ENCODE data around the gene RGS10.

Gene RGS10

GRCh38 chr10:119456435-119456810, 86.1 kb downstream of the RGS10 start:
- peaks cover 18% of the 10 kb centered on the region for H3K36me3 ChIP-seq (ENCODE audit: control insufficient read depth, insufficient read depth, low read length)
- H3K4me1 ChIP-seq (ENCODE audit: control insufficient read depth, insufficient read depth, low read length) = peaks cover 5% of the 10 kb centered on the region
- no peaks in the 10 kb centered on the region for H3K9me3 ChIP-seq (ENCODE audit: control insufficient read depth, low read length)
- H3K9ac ChIP-seq (ENCODE audit: low read length) = no peak overlapping the region
- no peaks in the 10 kb centered on the region for H3K27me3 ChIP-seq (ENCODE audit: control insufficient read depth, insufficient read depth, low read length)
- no peak overlapping the region for H3K4me3 ChIP-seq (ENCODE audit: low read length)

GRCh38 chr10:119455609-119456434, 86.7 kb downstream of the RGS10 start:
- no peaks in the 10 kb centered on the region for H3K9me3 ChIP-seq (ENCODE audit: control insufficient read depth, low read length)
- no peak overlapping the region for H3K9ac ChIP-seq (ENCODE audit: low read length)
- H3K4me1 ChIP-seq (ENCODE audit: control insufficient read depth, insufficient read depth, low read length) = no peaks in the 10 kb centered on the region
- H3K36me3 ChIP-seq (ENCODE audit: control insufficient read depth, insufficient read depth, low read length) = peaks cover 18% of the 10 kb centered on the region
- H3K27me3 ChIP-seq (ENCODE audit: control insufficient read depth, insufficient read depth, low read length) = no peaks in the 10 kb centered on the region
- H3K4me3 ChIP-seq (ENCODE audit: low read length) = no peak overlapping the region

GRCh38 chr10:119454990-119455389, 87.5 kb downstream of the RGS10 start:
- peaks cover 18% of the 10 kb centered on the region for H3K36me3 ChIP-seq (ENCODE audit: control insufficient read depth, insufficient read depth, low read length)
- H3K4me3 ChIP-seq (ENCODE audit: low read length) = no peak overlapping the region
- no peaks in the 10 kb centered on the region for H3K9me3 ChIP-seq (ENCODE audit: control insufficient read depth, low read length)
- no peaks in the 10 kb centered on the region for H3K27me3 ChIP-seq (ENCODE audit: control insufficient read depth, insufficient read depth, low read length)
- no peaks in the 10 kb centered on the region for H3K4me1 ChIP-seq (ENCODE audit: control insufficient read depth, insufficient read depth, low read length)
- H3K9ac ChIP-seq (ENCODE audit: low read length) = no peak overlapping the region

GRCh38 chr10:119454316-119454715, 88.2 kb downstream of the RGS10 start:
- Histone ChIP-seq H3K4me1 (ENCODE audit: control insufficient read depth, insufficient read depth, low read length) (no peaks in the 10 kb centered on the region), H3K27me3 (ENCODE audit: control insufficient read depth, insufficient read depth, low read length) (no peaks in the 10 kb centered on the region), H3K9me3 (ENCODE audit: control insufficient read depth, low read length) (no peaks in the 10 kb centered on the region), H3K9ac (ENCODE audit: low read length) (no peak overlapping the region), H3K4me3 (ENCODE audit: low read length) (no peak overlapping the region), H3K36me3 (ENCODE audit: control insufficient read depth, insufficient read depth, low read length) (peaks cover 18% of the 10 kb centered on the region)

GRCh38 chr10:119453313-119453712, 89.2 kb downstream of the RGS10 start:
- Histone ChIP-seq H3K36me3 (ENCODE audit: control insufficient read depth, insufficient read depth, low read length) (peaks cover 20% of the 10 kb centered on the region), H3K4me1 (ENCODE audit: control insufficient read depth, insufficient read depth, low read length) (no peaks in the 10 kb centered on the region), H3K4me3 (ENCODE audit: low read length) (no peak overlapping the region), H3K9me3 (ENCODE audit: control insufficient read depth, low read length) (no peaks in the 10 kb centered on the region), H3K9ac (ENCODE audit: low read length) (no peak overlapping the region), H3K27me3 (ENCODE audit: control insufficient read depth, insufficient read depth, low read length) (no peaks in the 10 kb centered on the region)

GRCh38 chr10:119452396-119452795, 90.1 kb downstream of the RGS10 start:
- H3K4me1 ChIP-seq (ENCODE audit: control insufficient read depth, insufficient read depth, low read length) = no peaks in the 10 kb centered on the region
- no peaks in the 10 kb centered on the region for H3K27me3 ChIP-seq (ENCODE audit: control insufficient read depth, insufficient read depth, low read length)
- H3K4me3 ChIP-seq (ENCODE audit: low read length) = no peak overlapping the region
- H3K9ac ChIP-seq (ENCODE audit: low read length) = no peak overlapping the region
- H3K36me3 ChIP-seq (ENCODE audit: control insufficient read depth, insufficient read depth, low read length) = peaks cover 27% of the 10 kb centered on the region
- H3K9me3 ChIP-seq (ENCODE audit: control insufficient read depth, low read length) = no peaks in the 10 kb centered on the region

- H3K4me3 ChIP-seq (ENCODE audit: low read length) = no peak overlapping the region
- no peaks in the 10 kb centered on the region for H3K9me3 ChIP-seq (ENCODE audit: control insufficient read depth, low read length)
- H3K36me3 ChIP-seq (ENCODE audit: control insufficient read depth, insufficient read depth, low read length) = peaks cover 27% of the 10 kb centered on the region
- H3K4me1 ChIP-seq (ENCODE audit: control insufficient read depth, insufficient read depth, low read length) = no peaks in the 10 kb centered on the region
- no peak overlapping the region for H3K9ac ChIP-seq (ENCODE audit: low read length)
- H3K27me3 ChIP-seq (ENCODE audit: control insufficient read depth, insufficient read depth, low read length) = no peaks in the 10 kb centered on the region
Observed at GRCh38 chr10:119451300-119451896, 91.1 kb downstream of the RGS10 start.

- H3K36me3 ChIP-seq (ENCODE audit: control insufficient read depth, insufficient read depth, low read length) = peaks cover 21% of the 10 kb centered on the region
Observed at GRCh38 chr10:119450606-119451299, 91.8 kb downstream of the RGS10 start.

More at GRCh38 chr10:119450606-119451299, 91.8 kb downstream of the RGS10 start:
- no peaks in the 10 kb centered on the region for H3K9me3 ChIP-seq (ENCODE audit: control insufficient read depth, low read length)
- no peaks in the 10 kb centered on the region for H3K27me3 ChIP-seq (ENCODE audit: control insufficient read depth, insufficient read depth, low read length)
- H3K4me1 ChIP-seq (ENCODE audit: control insufficient read depth, insufficient read depth, low read length) = no peaks in the 10 kb centered on the region
- H3K9ac ChIP-seq (ENCODE audit: low read length) = no peak overlapping the region
- no peak overlapping the region for H3K4me3 ChIP-seq (ENCODE audit: low read length)
